CD4-positive, CD25-positive, alpha-beta regulatory T cell (primary cell): ENCODE data around the gene ADGRB3. TPM values are rescaled to one million over a fixed set of nuclear protein-coding genes. Genes with fewer than 3 reads are reported as not detected.
"Not testable (repeated sequence)": the region's sequence is repeated elsewhere in the genome, so short reads cannot be mapped to it uniquely, and the experiment has no call there.

Experiments
- ATAC-seq, 2 donors: fragments of 150-1000 bp; cut with Tn5 transposase; one replicate each; pipeline ENCODE4 v1.10.0; 2021; ENCODE audit warnings: low read depth in 2 of 2, moderate number of reproducible peaks in 2 of 2, moderate library complexity in 1 of 2
- DNase-seq, 3 donors: peaks; one replicate each; pipeline versions ENCODE4 v3.0.0 to v3.0.0-alpha.2; 2012 to 2022; ENCODE audit warnings: mixed read lengths in 1 of 3
- H3K27ac ChIP-seq: one replicate; pipeline ENCODE4 v1.7.0; 2013; ENCODE audit warnings: mild to moderate bottlenecking, low read length; ENCODE audit not compliant: insufficient read depth, poor library complexity, severe bottlenecking
- H3K27me3 ChIP-seq: one replicate; pipeline ENCODE4 v1.7.0; 2013; ENCODE audit warnings: low read length; ENCODE audit not compliant: control insufficient read depth, insufficient read depth
- H3K36me3 ChIP-seq: one replicate; pipeline ENCODE4 v1.7.0; 2013; ENCODE audit warnings: mild to moderate bottlenecking, low read length, moderate library complexity; ENCODE audit not compliant: control insufficient read depth, insufficient read depth
- H3K4me1 ChIP-seq: 2 replicates; pipeline ENCODE4 v1.7.0; 2013; ENCODE audit warnings: mild to moderate bottlenecking, low read length; ENCODE audit not compliant: insufficient read depth, control insufficient read depth, poor library complexity, severe bottlenecking
- H3K4me3 ChIP-seq: one replicate; pipeline ENCODE4 v1.7.0; 2013; ENCODE audit warnings: low read depth, mild to moderate bottlenecking, low read length, moderate library complexity
- H3K9me3 ChIP-seq, 2 experiments: 1 replicate in 1 of 2; 2 replicates in 1 of 2; pipeline ENCODE4 v1.7.0; 2013; ENCODE audit warnings: low read length in 2 of 2, mild to moderate bottlenecking in 1 of 2, moderate library complexity in 1 of 2; ENCODE audit not compliant: control insufficient read depth in 2 of 2
- H3K27ac Mint-ChIP-seq, 3 donors: one replicate each; pipeline ENCODE4 v1.8.0; 2020 to 2022; ENCODE audit warnings: mild to moderate bottlenecking in 3 of 3, mixed read lengths in 3 of 3, moderate library complexity in 2 of 3
- H3K27me3 Mint-ChIP-seq: one replicate; pipeline ENCODE4 v1.8.0; 2022; ENCODE audit warnings: mild to moderate bottlenecking, mixed read lengths
- H3K36me3 Mint-ChIP-seq: one replicate; pipeline ENCODE4 v1.8.0; 2020; ENCODE audit warnings: mixed read lengths
- H3K4me1 Mint-ChIP-seq, 4 donors: one replicate each; pipeline ENCODE4 v1.8.0; 2020 to 2022; ENCODE audit warnings: mixed read lengths in 4 of 4, mild to moderate bottlenecking in 1 of 4
- H3K4me3 Mint-ChIP-seq, 4 donors: one replicate each; pipeline ENCODE4 v1.8.0; 2020 to 2022; ENCODE audit warnings: mild to moderate bottlenecking in 4 of 4, mixed read lengths in 4 of 4, moderate library complexity in 3 of 4
- H3K9me3 Mint-ChIP-seq, 7 donors: one replicate each; pipeline ENCODE4 v1.8.0; 2020 to 2022; ENCODE audit warnings: mixed read lengths in 7 of 7, mild to moderate bottlenecking in 3 of 7, moderate library complexity in 2 of 7
- polyA plus RNA-seq, 4 donors: library from polyadenylated mRNA; unstranded; fragments of 300-500 nt; fragmentation: Illumina TruSeq; gene quantifications; one replicate each; pipeline ENCODE4 v1.2.3, GENCODE V29; 2021
- total RNA-seq: library from RNA; stranded (reverse); gene quantifications from one replicate; pipeline ENCODE4 v1.2.3, GENCODE V29; 2022

ADGRB3 gene
- total and polyA plus RNA-seq, 5 donors from 2014 or later: not detected

GRCh38 chr6:69276204-69276603 is 641.1 kb downstream of the ADGRB3 start:
- no peaks in the 10 kb centered on the region for H3K27me3 Mint-ChIP-seq
- no peak for ATAC-seq

GRCh38 chr6:69279805-69280204 is 644.7 kb downstream of the ADGRB3 start:
- Histone ChIP-seq H3K27me3 (no peaks in the 10 kb centered on the region), H3K27ac (no peak overlapping the region), H3K36me3 (no peaks in the 10 kb centered on the region), H3K4me3 (no peak overlapping the region), H3K4me1 (no peaks in the 10 kb centered on the region), H3K9me3 (no peaks in the 10 kb centered on the region)
- Mint-ChIP-seq H3K4me1 (no peaks in the 10 kb centered on the region), H3K27ac (no peak overlapping the region), H3K36me3 (no peaks in the 10 kb centered on the region), H3K27me3 (no peaks in the 10 kb centered on the region), H3K9me3 (peaks cover 0 to 3% (median 2%) of the 10 kb centered on the region in 7 donors), H3K4me3 (no peak overlapping the region)
- no peak for DNase-seq
- ATAC-seq: no peak

More at GRCh38 chr6:69276204-69276603, 641.1 kb downstream of the ADGRB3 start:
- Mint-ChIP-seq H3K9me3 (peaks cover 0 to 3% (median 0%) of the 10 kb centered on the region in 7 donors), H3K4me3 (no peak overlapping the region), H3K27ac (no peak overlapping the region), H3K36me3 (no peaks in the 10 kb centered on the region), H3K4me1 (no peaks in the 10 kb centered on the region)
- Histone ChIP-seq H3K9me3 (no peaks in the 10 kb centered on the region), H3K4me1 (no peaks in the 10 kb centered on the region), H3K4me3 (no peak overlapping the region), H3K27ac (no peak overlapping the region), H3K36me3 (no peaks in the 10 kb centered on the region), H3K27me3 (no peaks in the 10 kb centered on the region)
- no peak for DNase-seq

- no peaks in the 10 kb centered on the region for H3K27me3 ChIP-seq
- no peaks in the 10 kb centered on the region for H3K36me3 ChIP-seq
- H3K4me1 ChIP-seq: no peaks in the 10 kb centered on the region
- Mint-ChIP-seq H3K4me1 (no peaks in the 10 kb centered on the region), H3K27ac (no peak overlapping the region), H3K9me3 (peaks cover 0 to 7% (median 2%) of the 10 kb centered on the region in 7 donors), H3K36me3 (no peaks in the 10 kb centered on the region), H3K27me3 (no peaks in the 10 kb centered on the region), H3K4me3 (no peak overlapping the region)
- DNase-seq (no peak), ATAC-seq (no peak)
- no peak overlapping the region for H3K4me3 ChIP-seq
- H3K9me3 ChIP-seq: no peaks in the 10 kb centered on the region
- no peak overlapping the region for H3K27ac ChIP-seq
Observed at GRCh38 chr6:69280858-69281257, 645.8 kb downstream of the ADGRB3 start.

- H3K36me3 ChIP-seq: no peaks in the 10 kb centered on the region
- no peak for ATAC-seq
- no peaks in the 10 kb centered on the region for H3K4me1 Mint-ChIP-seq
- H3K36me3 Mint-ChIP-seq: no peaks in the 10 kb centered on the region
- no peaks in the 10 kb centered on the region for H3K4me1 ChIP-seq
- no peaks in the 10 kb centered on the region for H3K27me3 Mint-ChIP-seq
- H3K4me3 ChIP-seq: no peak overlapping the region
- H3K9me3 ChIP-seq: no peaks in the 10 kb centered on the region
- no peaks in the 10 kb centered on the region for H3K27me3 ChIP-seq
- no peak overlapping the region for H3K27ac ChIP-seq
- peaks cover 0 to 12% (median 2%) of the 10 kb centered on the region in 7 donors for H3K9me3 Mint-ChIP-seq
- no peak overlapping the region for H3K27ac Mint-ChIP-seq
- no peak for DNase-seq
- H3K4me3 Mint-ChIP-seq: no peak overlapping the region
Observed at GRCh38 chr6:69284176-69284730, 649.2 kb downstream of the ADGRB3 start.

GRCh38 chr6:69285054-69285453 is 650.0 kb downstream of the ADGRB3 start:
- DNase-seq (no peak), ATAC-seq (no peak)
- Histone ChIP-seq H3K36me3 (no peaks in the 10 kb centered on the region), H3K4me1 (no peaks in the 10 kb centered on the region), H3K4me3 (no peak overlapping the region), H3K27ac (no peak overlapping the region), H3K9me3 (no peaks in the 10 kb centered on the region), H3K27me3 (no peaks in the 10 kb centered on the region)
- no peaks in the 10 kb centered on the region for H3K36me3 Mint-ChIP-seq
- peaks cover 0 to 12% (median 2%) of the 10 kb centered on the region in 7 donors for H3K9me3 Mint-ChIP-seq
- no peak overlapping the region for H3K4me3 Mint-ChIP-seq
- no peaks in the 10 kb centered on the region for H3K27me3 Mint-ChIP-seq
- H3K4me1 Mint-ChIP-seq: no peaks in the 10 kb centered on the region
- H3K27ac Mint-ChIP-seq: no peak overlapping the region

GRCh38 chr6:69286331-69286730 is 651.2 kb downstream of the ADGRB3 start:
- DNase-seq (no peak), ATAC-seq (no peak)
- H3K27ac Mint-ChIP-seq: no peak overlapping the region
- Histone ChIP-seq H3K27ac (no peak overlapping the region), H3K36me3 (no peaks in the 10 kb centered on the region), H3K4me1 (no peaks in the 10 kb centered on the region), H3K27me3 (no peaks in the 10 kb centered on the region), H3K4me3 (no peak overlapping the region), H3K9me3 (no peaks in the 10 kb centered on the region)
- H3K4me3 Mint-ChIP-seq: no peak overlapping the region
- no peaks in the 10 kb centered on the region for H3K4me1 Mint-ChIP-seq
- H3K9me3 Mint-ChIP-seq: peaks cover 0 to 13% (median 2%) of the 10 kb centered on the region in 7 donors
- no peaks in the 10 kb centered on the region for H3K36me3 Mint-ChIP-seq
- H3K27me3 Mint-ChIP-seq: no peaks in the 10 kb centered on the region

GRCh38 chr6:69288198-69288597 is 653.1 kb downstream of the ADGRB3 start:
- not testable (repeated sequence) for H3K36me3 ChIP-seq, H3K27ac ChIP-seq, H3K27ac Mint-ChIP-seq, H3K36me3 Mint-ChIP-seq, DNase-seq, H3K4me3 Mint-ChIP-seq, ATAC-seq, H3K9me3 ChIP-seq, H3K27me3 ChIP-seq, H3K4me1 Mint-ChIP-seq, H3K4me3 ChIP-seq, H3K27me3 Mint-ChIP-seq, H3K4me1 ChIP-seq
- H3K9me3 Mint-ChIP-seq: peaks cover 0 to 16% (median 0%) of the 10 kb centered on the region in 7 donors

- Mint-ChIP-seq H3K27ac (no peak overlapping the region), H3K27me3 (no peaks in the 10 kb centered on the region), H3K4me1 (no peaks in the 10 kb centered on the region), H3K4me3 (no peak overlapping the region), H3K9me3 (peaks cover 0 to 14% (median 0%) of the 10 kb centered on the region in 7 donors), H3K36me3 (no peaks in the 10 kb centered on the region)
- H3K27me3 ChIP-seq: no peaks in the 10 kb centered on the region
- no peak for ATAC-seq
- H3K27ac ChIP-seq: no peak overlapping the region
- no peaks in the 10 kb centered on the region for H3K4me1 ChIP-seq
- no peak for DNase-seq
- H3K36me3 ChIP-seq: no peaks in the 10 kb centered on the region
- H3K4me3 ChIP-seq: no peak overlapping the region
- H3K9me3 ChIP-seq: no peaks in the 10 kb centered on the region
Observed at GRCh38 chr6:69289689-69290495, 654.8 kb downstream of the ADGRB3 start.
